Amniotic stem cell (primary cell): ENCODE results near the gene ABCD3.
A peak's percentile ranks its signal among the peaks of the same experiment; 100 is the strongest.

Experiments
- DNase-seq: peaks from one replicate; lab custom pipeline; 2025; lab: John Stamatoyannopoulos, UW

Gene ABCD3

DNA sequence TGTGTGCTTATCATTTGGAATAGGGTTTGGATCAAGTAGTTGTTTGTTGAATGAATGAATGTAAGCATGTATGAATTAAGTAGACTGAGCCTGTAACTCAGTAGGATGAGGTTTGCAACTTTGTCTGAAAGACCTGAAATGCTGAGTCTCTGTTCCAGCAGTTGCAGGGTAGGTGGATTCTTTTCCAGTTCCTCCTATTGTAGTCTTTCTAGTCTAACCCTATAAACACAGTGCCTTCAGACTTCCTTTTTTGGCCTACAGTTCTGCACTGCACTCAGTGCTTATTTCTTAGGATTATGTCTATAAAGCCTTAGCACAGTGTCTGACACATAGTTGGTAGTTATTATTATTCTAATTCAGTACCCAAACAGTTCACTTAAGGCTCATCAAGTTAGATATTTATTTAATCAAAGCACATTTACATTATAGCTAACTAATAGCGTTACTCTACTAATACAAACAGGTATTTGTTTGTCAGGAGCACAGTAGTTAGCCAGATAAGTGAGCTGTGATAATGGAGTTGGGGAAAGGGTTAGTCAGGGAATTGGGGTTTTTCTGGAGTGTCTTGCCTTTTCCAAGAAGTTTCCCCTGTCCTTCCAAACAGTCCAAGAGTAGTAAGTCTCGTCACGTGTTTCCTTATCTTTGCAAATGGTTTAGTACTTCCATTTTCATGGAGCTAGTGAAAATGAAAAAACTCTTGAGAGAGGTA is 45.0 kb downstream of the ABCD3 start:
- no peak for DNase-seq

DNA sequence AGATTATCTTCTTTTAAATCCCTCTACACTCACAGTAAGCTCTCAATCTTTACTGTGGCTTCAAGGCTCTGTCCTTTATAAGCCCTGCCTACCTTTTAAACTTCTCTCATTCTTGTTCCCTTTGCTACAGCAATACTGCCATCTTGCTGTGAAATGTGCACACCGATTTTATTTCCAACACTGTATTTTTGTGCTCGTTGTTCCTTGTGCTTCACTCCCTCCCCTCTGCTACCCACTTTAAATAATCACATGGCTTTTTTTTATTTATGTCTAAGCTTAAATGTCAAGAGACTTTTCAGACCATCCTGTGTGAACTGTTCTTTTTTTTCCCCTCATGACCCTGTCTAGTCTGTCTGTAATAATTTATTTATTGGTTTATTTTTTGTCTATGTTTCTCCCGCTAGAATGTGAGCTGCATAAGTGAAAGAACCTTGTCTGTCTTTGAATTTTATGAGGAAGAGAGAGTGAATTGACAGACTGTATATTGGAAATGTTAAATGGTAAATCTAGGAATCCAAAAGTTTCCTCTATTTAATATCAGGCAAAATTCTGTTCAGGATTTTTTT is 45.7 kb downstream of the ABCD3 start:
- no peak for DNase-seq

DNA sequence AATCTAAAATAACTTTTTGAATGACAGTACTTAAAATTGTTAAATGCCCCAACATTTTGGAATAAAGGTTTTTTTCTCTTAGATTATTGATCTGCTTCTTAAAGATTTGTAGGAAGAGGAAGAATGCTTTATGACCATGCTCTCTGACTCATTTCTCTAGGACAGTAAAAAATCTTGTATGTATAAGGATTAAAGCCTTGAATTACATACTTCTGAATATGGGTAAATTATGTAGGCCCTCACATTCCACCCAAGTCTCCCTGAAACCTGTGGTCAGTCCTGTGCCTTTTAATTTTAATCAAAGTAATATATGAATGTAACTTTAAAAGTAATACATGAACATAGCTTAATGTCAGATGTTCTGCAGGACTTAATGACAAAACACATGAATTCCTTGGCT is 50.5 kb downstream of the ABCD3 start:
- DNase-seq = no peak

DNA sequence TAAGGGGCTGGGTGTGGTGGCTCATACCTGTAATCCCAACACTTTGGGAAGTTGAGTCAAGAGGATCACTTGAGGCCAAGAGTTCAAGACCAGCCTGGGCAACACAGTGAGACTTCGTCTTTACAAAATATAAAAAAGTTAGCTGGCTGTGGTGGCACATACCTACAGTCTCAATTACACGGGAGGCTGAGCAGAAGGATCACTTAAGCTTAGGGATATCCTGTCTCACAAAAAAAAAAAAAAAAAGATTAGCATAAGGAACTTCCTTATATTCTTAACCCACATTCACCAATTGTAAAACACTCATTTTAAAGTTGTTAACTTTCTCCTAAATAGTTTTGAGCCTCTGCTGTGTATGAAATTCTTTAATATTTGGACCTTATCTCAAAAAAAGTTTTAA is 53.1 kb downstream of the ABCD3 start:
- no peak for DNase-seq

DNA sequence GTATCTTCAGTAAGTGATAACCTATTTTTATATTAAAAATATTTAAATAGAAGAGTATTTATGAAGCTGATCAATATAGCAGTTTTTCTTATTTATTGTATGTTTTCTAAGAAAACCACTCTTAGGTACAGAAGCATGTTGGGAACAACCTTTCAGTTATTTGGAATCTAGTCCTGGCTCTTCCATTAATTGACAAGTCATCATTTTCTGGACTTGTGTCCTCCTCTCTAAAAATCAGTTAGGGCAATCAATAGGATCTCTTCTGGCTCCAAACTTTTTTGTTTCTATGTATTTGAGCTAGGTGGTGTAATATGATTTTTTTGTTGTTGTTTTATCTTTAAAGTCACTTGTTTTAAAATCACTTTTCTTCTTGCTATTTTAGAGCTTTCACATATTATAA is 57.0 kb downstream of the ABCD3 start:
- DNase-seq = no peak

DNA sequence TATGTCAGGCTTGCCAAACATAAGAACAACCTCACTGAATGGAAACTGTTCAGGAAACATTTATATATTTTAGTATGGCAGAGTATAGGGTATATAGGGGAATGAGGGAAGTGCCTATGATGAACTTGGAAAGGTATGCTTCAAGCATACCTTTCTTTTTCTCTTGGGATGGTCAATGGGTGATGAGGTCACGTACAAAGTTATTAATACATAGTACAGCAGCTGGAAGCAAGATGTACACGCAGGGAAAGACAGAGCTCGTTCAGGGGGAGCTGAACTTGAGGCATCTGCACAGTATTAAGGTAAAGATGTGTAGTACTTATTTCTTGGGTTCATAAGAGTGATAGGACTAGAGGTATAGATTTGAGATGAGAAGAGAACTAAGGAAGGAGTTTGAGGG is 61.5 kb downstream of the ABCD3 start:
- DNase-seq = no peak

DNA sequence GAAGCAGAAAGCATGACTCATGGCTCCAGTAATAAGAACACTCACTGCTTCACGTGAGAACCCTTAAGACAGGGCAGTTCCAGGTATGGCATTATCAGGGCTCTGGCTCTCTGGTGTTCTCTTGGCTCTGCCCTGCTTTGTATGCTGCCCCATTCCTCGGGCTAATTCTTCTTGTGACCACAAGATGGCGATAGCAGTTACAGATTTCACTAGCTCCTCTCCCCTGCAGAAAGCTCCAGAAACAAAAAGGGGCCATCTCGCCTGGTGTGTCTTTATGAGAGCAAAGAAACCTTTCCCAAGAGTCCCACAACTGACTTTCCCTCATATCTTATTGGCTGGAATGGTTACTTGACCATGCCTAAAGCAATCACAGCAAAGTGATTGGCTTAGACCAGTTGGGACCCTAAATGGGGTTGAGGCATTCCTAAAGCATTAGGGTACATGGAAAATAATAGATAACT is 63.3 kb downstream of the ABCD3 start:
- DNase-seq = no peak

DNA sequence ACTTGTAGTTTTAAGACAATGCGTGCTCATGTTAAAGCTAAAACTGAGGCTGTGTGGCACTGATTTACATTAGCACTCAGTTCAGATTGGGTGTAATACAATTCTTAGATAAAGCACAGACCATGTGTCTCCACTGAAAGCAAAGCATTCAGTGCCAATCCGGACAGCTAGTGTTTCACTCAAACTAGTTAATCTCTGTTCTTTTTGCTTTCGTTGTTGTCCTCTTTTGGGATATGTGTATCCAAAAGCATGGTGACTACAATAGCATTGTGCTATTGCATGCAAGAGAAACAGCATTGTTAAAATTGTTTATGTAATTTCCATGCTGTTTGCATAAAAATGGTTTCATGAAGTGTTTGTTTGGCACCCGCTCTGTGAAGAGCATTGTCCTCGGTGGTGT is 68.8 kb downstream of the ABCD3 start:
- DNase-seq = no peak

DNA sequence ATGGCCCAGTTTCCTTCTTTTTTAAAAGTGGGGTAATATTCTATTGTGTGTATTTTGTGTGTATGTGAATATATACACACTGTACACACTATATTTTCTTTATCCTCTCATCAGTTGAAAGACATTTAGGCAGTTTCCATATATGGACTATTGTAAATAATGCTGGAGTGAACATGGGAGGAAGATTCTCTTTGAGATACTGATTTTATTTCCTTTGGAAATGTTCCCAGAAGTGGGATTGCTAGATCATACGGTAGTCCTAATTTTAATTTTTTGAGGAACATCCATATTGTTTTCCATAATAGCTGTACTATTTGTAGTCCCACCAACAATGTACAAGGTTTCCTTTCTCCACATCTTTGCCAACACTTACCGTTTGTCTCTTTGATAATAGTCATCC is 72.4 kb downstream of the ABCD3 start:
- no peak for DNase-seq

DNA sequence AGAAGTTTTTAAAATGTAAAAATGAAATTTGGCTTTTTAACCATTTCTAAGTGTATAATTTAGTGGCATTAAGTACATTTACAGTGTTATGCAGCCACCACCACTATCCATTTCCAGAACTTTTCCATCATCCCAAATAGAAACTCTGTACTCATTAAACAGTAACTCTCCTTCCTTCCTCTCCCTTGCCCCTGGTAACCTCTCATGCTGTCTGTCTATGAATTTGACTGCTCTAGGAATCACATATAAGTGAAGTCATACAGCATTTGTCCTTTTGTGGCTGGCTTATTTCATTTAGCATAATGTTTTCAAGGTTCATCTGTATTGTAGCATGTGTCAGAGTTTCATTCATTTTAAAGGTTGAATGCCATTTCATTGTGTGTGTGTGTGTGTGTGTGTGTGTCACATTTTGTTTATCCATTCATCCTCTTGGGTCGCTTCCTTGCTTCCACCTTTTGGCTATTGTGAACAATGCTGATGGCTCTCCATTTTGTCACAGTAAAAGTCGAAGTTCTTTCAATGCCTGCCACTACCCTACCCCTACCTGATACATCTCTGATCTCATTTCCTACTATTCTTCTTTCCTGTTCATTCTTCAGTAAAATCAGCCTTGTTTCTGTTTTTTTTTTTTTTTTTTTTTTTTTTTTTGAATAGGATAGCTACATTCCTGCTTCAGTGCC is 78.0 kb downstream of the ABCD3 start:
- no peak for DNase-seq

DNA sequence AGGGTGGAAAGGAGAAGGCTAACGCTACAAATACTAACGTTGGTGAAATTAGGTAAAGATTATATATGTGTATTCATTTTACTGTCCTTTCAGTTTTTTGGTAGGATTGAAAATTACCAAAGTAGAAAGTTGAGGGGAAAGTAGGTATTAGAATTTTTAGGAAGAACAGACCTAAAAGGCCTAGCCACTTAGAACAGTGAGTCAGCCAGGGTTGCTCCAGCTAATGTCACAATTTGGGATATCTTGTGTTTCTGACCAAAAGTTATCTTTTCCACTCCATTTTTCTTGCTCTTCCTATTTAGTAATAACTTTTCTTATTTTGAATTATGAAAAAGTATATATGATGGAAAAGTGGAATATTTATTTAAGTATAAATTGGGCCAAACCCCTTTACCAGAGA is 83.2 kb downstream of the ABCD3 start:
- DNase-seq = no peak

DNA sequence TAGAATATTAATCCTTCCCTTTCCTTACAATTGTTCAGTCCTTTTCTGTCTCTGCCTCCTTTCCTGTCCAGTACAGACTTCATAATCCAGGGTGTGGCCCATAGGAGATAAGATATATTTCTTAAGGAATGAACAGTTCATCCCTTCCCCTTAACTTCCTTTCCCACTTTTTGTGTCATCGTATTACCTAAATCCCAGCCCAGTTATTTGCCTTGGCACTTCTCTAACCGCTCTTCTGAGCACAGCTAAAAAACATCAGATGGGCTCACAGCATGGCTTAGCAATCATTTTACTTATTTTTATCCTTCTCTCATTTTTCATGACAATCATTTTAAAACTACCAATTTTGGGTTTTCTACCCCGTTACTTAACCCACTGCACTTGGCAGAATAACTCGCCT is 83.7 kb downstream of the ABCD3 start:
- no peak for DNase-seq

DNA sequence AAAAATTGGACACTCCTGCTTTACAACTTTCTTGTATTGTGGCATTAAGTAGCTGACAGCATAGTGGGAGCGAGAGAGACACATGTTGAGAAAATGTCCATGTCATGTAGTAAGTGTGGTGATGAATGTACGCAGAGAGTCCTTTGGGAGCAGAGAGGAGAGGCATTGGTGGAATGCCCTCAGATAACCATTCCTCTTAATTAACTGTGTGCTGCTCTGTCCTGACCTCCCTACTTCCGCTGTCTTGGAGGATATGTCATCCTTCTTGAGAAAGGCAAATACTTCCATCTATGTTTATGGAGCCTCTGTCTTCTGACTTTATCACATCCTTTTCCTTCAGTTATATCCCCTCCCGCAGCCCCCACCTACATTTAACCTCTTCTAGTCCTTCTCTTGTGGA is 85.0 kb downstream of the ABCD3 start:
- no peak for DNase-seq

DNA sequence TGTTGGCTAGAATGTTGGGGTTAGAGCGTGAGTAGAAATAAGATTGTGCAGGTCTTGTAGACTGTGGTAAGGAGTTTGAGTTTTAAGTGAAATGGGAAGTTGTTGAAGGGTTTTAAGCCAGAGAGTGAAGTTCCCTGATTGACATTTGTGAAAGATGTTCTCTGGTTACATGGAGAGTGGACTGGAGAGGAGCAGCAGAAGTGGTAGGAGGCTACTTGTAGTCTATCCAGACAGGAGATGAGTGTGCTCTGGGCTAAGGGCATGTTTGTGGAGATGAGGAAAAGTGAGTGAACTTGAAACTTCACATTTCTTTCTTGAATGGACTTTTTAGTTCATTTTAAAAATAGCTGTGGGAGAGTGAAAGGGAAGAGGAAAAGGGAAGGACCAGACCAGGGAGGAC is 86.4 kb downstream of the ABCD3 start:
- DNase-seq = no peak

DNA sequence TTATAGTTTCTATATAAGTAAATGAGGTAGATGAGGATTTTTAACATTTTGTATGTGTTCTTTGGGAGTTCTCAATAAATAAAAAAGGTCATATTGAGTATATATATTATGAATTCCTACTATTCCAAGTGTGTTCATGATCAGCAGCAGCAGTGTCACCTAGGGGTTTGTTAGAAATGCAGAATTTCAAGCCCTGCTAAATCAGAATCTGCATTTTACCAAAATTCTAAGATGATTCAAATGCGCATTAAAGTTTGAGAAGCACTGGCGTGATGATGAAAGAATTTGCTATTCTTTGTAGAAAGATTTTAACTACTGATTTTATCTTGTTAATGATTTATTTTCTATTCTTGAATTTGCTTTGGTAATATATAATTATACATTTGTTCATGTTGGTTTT is 94.6 kb downstream of the ABCD3 start:
- DNase-seq = no peak

DNA sequence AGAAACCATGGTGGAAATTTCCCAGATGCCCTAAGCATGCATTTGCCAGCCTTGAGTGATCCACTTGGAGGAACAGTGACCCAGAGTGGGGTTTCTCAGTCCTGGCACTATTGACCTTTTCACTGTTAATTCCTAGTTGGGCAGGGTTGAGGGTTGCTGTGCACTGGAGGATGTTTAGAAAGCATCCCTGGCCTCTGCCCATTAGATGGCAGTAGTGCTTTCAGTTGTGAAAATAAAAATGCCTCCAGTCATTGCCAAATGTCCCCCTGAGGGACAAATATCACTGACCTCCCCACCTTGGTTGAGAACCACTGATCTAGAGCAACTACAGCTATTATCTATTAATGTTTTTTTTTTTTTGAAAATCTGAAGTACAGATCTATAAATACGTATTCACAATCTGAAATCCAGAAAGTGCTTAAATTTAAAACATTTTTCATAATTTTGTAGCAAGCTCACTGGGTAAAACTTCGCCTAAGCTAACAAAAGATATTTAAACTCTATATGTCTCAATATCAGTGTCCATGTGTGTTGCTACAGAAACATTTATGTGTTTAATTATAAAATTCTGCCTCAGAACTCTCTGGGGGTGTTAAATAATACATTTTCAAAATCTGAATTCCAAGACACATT is 96.0 kb downstream of the ABCD3 start:
- no peak for DNase-seq

DNA sequence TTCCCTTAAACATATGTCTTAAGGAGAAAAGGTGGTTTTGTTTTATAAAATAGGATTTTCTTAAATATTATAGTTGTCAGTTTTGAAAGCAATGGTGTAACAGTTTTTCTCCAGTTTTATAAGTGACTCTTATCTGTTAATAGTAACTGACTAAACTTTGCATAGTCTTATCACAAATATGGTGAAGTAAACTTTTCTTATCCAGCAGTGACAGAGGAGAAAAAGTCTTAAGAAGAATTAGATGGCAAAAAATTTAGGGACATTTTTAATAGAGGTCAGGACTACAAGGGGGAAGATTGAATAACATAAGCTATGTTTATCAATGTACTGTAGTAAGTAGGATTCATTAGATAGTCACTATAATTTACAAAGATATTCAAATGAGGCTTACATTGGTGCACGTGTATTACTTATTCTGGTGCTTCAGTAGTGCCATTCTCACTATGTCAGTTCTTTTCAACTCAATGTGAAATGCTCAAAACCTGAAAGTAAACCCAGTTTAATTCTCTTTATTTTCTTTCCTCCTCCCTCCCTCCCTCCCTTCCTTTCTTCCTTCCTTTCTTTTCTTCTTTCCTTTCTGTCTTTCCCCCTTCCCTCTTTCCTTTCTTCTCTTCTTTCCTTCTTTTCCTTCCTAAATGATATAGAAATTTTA is 97.2 kb downstream of the ABCD3 start:
- DNase-seq = no peak

DNA sequence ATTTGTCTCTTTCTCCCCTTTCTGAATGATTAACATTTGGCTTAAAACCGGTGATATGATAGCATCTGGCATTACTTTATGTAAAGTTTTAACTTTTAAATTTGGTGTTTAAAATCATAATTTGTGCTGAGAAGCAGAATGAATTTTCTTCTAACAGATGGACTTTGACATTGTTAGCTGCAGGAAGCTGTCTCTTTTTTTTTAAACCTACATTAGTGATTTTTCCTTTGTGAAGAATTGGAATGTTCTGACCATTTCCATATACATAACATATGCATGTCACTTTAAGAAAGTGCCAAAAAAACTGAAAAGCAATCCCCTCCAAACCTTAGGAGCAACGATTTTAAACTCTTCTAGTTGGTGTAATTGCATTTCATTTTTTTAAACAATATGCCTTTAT is 101.2 kb downstream of the ABCD3 start:
- DNase-seq = no peak

DNA sequence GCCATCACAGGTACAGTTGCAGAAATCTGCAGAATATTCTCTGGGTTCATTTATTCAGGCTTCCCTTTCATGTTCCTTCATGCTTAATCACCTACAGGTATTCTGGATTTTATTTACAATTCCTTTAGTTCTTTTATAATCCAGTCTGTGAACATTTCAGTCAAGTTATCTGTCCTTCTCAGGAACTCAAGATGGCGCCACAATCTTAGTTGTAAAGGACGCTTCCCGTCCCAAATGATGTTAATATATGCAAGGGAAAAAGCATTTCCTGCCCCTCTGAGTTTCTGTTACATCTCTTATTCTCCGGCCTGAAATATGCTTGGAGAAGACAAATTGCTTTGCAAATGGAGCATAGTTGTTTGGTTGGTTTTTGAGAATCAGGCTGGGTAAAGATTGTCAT is 104.1 kb downstream of the ABCD3 start:
- peak; percentile 31 for DNase-seq

DNA sequence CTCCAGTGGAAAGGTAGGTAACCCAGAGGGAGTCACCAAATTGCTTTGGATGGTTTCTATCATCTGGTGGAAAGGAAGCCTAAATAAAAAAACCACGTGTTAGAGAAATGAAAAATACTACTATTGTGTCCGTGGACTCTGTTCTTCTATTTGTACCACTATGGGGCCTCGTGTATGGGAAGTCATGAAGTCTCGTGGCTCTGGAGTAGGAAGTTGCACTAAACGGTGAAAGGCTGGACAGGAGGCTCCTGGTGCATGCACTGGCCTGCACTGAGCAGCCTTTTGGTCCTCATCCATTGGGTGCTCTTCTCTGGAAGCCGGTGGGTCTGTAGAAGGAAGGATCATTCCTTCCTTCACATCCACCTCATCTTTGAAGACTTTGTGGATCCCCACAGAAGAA is 106.3 kb downstream of the ABCD3 start:
- DNase-seq = no peak

DNA sequence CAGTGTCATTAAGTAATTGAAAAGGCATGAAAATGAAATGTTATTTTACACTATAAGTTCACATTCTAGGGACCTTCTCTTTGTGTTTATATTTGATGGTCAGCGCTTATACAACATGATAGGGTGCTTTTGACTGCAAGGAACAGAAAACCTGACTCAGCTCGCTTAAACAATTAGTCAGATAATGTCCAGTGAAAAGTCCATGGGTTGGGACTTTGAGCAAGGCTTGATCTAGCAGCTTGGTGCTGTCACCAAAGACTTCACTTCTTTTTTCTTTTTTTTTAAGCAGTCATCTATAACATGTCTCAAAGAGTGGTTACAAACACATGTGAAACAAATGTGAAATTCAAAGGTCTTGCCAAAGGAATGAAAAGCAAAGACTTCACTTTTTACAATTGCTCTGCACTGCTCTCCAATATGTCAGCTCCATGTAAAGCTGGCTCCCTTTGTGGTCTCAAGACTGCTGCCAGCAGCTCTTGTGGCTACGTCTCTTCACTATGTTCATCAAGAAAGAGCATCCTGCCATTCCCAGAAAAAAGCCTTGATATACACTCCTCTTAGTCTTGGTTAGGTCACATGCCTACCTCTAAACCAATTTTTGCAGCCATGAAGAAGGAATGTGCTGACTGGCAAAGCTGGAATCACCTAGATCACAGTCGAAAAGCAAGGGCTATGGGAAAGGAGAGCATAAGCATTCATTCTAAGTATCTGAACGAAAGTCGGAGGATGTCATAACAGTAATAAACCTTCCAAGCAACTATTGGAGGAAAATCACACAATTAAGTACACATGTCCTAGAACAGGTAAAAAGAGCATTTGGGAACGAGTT is 108.2 kb downstream of the ABCD3 start:
- DNase-seq = no peak
